Nucleus accumbens (tissue), 56 donors: ENCODE data around the gene FCER1G.
"Not testable (repeated sequence)": the region's sequence is repeated elsewhere in the genome, so short reads cannot be mapped to it uniquely, and the experiment has no call there.

Source experiments
- DNase-seq, 56 donors: peaks; one replicate each; lab custom pipeline; 2025; lab: John Stamatoyannopoulos, UW

FCER1G gene

GRCh38 chr1:161225534-161226319 lies 10.6 kb downstream of the FCER1G start, which contains the start of gene TOMM40L:
TSS of gene TOMM40L (plus strand) at chr1:161226060. CDS start at chr1:161226490, 430 bp downstream.
- peak; percentile 51 to 97 (median 88) for DNase-seq

DNA sequence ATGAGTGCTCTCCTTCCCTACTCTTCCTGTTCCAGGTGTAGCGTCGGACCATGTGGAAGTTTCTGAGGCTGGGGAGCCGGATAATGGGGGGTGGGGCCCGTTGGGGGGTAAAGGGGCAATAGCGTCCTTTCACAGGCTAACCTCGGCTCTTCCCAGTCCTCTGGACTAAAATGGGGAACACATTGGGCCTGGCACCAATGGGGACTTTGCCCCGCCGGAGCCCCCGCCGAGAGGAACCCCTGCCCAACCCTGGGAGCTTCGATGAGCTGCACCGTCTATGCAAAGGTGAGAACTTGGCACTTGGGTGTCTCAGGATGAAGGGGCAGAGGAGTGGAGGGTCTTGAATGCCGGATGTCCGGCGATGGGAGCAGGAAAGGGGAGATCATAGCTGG lies 11.2 kb downstream of the FCER1G start:
- peak in 2 of 56 donors; percentile 30 to 31 for DNase-seq

GRCh38 chr1:161226759-161227158 lies 11.7 kb downstream of the FCER1G start:
- DNase-seq = no peak

DNA sequence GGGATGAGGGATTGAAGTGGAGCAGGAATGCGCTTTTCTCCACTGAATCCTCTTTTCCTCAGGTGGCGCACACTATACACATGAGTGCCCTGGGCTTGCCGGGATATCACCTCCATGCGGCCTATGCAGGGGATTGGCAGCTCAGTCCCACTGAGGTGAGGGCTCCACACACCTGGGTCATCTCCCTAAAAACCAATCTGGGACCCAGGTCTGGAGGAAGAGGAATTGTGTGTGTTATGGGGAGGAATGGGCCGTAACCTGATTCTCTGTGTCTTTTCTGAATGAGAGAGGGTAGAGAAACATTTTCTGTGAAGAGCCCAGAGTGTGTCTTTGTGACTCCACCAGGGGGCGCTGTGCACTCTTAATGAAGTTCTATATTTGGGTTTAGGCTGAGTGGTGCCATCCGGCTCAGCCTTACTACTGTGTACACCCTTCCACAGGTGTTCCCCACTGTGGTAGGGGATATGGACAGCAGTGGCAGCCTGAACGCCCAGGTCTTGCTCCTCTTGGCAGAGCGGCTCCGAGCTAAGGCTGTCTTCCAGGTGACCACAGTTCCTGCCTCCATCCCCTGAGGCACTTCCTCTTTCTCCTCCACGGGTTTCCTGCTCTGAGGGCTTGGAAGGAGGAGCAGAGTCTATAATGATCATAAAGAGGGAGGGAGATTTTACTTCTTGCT lies 12.2 kb downstream of the FCER1G start:
- peak in 54 of 56 donors; percentile 18 to 92 (median 64) for DNase-seq

GRCh38 chr1:161228032-161228431 lies 12.9 kb downstream of the FCER1G start:
- no peak for DNase-seq

- DNase-seq = no peak
Observed at GRCh38 chr1:161229896-161230295, 14.8 kb downstream of the FCER1G start.

DNA sequence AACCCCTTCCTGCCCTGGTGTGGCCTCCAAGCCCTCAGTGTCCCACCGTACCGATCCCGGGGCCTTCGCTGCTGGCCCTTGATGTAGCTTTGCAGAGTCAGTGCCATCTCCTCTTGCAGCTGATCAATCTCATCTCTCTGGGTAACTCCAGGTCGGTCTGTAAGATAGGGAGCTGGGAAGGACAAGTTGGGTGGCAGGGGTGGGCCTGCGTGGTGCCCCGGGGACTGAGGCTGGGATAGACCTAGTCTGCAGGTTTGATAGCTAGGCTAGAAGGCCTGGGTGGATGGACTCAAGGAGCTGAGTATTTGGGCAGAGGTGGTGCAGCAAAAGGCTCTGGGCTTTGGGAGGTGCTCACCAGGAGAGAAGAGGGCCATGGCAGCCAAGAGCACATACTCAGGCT lies 15.7 kb downstream of the FCER1G start:
- DNase-seq = no peak

- DNase-seq = no peak
Observed at GRCh38 chr1:161233102-161233501, 18.0 kb downstream of the FCER1G start.

DNA sequence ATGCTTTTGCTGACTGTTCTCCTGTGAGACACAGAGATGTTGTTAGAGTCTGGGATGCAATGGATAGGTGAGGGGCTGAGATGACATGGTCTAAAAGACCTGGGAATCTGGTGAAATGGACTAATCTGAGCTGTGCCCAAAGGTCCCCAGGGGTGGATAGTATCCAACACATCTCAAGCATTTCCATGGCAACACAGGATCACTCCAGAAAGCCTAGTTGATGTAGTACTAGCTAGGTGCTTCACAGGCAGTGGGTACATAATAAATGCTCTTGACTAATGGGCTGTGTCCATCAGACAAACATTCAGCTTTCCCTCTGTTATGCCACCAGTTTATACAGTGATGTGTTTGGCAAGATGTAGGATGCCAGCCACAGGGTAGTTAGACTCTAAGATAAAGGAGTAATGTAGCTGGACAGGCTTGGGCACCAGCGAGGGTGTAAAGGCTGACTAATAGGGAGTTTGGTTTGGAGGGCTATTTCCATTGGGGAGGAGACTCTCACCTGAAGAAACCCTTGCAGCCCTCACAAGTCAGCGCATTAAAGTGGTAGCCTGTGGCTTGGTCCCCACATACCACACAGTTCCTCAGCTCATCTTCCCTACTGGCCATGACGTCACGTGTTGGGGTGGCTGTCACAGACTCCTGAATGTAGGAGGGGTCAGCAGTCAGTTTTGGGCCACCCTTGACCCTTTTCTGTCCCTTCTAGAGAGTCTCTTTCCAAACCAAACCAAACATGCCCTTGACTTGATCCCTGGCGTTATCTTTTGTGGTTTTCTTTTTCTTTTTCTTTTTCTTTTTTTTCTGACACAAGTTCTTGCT lies 21.1 kb downstream of the FCER1G start:
- no peak for DNase-seq

DNA sequence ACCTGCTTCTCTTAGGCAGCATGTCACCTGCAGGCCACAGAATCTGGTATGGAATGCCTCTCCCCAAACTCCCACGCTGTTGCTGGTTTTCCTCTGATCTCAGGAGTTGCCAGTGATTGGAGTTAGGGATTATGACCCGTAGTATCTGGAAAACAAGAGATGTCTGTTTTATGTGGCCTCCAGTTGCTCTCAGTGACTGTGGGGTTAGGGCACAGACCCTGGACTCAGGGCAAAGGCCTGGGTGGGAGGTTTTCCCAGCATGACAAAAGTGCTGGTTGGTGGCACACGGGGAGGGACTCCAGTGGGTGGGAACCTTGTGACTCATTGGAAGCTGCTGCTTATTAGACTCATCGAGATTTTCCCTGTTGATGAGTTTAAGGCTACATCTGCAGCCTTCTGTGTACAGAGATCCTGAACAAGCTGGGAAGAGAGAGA lies 23.0 kb downstream of the FCER1G start, which contains the start of gene NR1I3:
NR1I3 (minus strand) TSS at position 165 of the 435 bp plus-strand sequence. CDS start 1,638 bp downstream, outside the sequence.
- DNase-seq = peak in 26 of 56 donors; percentile 7 to 64 (median 28)

GRCh38 chr1:161241682-161242081 lies 26.6 kb downstream of the FCER1G start:
- no peak for DNase-seq

DNA sequence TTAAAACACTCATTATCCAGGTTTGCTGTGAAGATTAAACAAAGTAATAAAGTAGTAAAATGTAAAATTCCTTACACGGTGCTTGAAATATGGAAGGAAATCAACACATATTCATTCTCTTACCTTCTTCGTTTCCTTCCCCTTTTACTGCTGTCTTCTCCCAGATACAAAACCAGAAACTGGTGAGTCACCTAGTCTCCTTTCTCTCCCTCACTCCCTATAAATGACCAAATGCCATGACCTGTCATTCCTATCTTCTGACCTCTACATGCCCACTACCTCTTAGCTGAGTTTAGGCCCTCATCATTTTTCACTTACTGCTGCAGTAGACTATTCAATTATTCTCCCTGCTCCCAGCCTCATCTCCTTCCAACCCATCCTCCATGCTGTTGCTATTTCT lies 27.2 kb downstream of the FCER1G start:
- no peak for DNase-seq

DNA sequence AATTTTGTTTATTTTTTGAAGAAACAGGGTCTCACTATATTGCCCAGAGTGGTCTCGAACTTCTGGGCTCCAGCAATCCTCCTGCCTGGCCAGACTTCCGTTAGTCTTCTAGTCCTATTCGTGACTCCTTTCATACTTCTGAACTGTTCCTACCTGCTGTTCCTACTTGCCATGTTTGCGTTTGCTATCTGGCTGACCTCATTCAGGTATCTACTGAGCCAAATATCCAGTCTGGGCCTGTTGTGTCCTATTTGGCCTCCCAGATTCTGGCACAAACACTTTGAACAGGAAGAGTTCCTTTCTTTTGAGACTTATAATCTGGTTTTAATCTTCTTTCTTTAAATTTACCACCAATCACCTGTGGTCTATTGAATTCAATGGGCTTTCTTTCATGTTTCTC lies 29.8 kb downstream of the FCER1G start:
- no peak for DNase-seq

DNA sequence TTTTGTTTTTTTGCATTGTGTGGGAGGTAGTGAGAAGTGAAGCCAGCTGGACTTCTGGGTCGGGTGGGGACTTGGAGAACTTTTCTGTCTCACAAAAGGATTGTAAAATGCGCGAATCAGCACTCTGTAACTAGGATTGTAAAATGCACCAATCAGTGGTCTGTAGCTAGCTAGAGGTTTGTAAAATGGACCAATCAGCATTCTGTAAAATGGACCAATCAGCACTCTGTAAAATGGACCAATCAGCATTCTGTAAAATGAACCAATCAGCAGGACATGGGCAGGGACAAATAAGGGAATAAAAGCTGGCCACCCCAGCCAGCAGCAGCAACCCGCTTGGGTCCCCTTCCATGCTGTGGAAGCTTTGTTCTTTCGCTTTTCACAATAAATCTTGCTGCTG lies 35.0 kb downstream of the FCER1G start:
- not testable (repeated sequence) for DNase-seq

- DNase-seq = no peak
Observed at GRCh38 chr1:161250829-161251228, 35.7 kb downstream of the FCER1G start.

DNA sequence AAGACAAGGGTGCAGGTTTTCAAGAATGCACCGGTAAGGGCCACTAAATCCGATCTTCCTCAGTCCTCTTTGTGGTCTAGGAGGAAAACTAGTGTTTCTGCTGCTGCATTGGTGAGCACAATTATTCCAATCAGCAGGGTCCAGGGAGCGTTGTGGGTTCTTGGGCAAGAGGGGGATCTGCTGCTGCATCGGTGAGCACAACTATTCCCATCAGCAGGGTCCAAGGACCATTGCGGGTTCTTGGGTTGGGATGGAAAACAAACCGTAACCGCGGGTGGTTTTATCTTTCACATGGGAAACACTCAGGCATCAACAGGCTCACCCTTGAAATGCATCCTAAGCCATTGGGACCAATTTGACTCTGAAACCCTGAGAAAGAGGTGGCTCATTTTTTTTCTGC lies 36.5 kb downstream of the FCER1G start:
- no peak for DNase-seq

GRCh38 chr1:161255302-161255701 lies 40.2 kb downstream of the FCER1G start:
- DNase-seq = not testable (repeated sequence)

DNA sequence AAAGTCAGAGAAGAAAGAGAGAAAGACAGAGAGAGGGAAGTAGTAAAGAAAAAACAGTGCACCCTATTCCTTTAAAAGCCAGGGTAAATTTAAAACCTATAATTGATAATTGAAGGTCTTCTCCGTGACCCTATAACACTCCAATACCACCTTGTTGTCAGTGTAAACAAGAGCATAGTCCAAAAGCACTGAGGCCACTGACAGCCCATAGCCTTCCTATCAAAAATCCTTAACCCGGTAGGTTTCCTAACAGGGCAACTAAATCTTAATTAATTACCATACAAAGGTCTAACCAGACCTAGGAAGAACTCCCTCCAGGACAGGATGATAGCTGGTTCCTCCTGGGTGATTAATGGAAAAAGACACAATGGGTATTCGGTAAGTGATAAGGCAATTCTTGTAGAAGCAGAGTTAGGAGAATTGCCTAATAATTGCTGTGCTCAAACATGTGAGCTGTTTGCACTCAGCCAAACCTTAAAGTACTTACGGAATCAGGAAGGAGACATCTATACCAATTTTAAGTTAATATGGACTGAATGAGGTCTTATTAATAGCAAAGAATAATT lies 40.9 kb downstream of the FCER1G start:
- not testable (repeated sequence) for DNase-seq

- not testable (repeated sequence) for DNase-seq
Observed at GRCh38 chr1:161257109-161257508, 42.0 kb downstream of the FCER1G start.
